Measurements from ENCODE around the gene PIKFYVE. TPM values are rescaled to one million over a fixed set of nuclear protein-coding genes. Genes with fewer than 3 reads are reported as not detected.

PIKFYVE gene
- total and polyA plus RNA-seq, 11 donors, result 4.2 to 31.4 (median 20.2) TPM

DNA sequence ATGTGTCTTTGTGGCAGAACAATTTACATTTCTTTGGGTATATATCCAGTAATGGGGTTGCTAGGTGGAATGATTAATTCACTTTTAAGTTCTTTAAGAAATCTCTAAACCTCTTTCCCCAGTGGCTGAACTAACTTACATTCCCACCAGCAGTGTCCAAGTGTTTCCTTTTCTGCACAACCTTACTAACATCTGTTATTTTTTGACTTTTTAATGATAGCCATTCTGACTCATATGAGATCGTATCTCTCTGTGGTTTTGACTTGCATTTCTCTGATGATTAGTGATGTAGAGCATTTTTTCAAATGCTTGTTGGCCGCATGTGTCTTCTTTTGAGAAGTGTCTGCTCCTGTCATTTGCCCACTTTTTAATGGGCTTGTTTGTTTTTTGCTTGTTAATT lies 97.4 kb downstream of the PIKFYVE start:
- intact Hi-C loops (cut with DNase I), result no loop called here
- peaks cover 0 to 16% (median 0%) of the 10 kb centered on the region in 12 donors for H3K9me3 ChIP-seq
- H3K4me3 ChIP-seq, result no peak overlapping the region
- peaks cover 0 to 6% (median 0%) of the 10 kb centered on the region in 9 donors for H3K36me3 ChIP-seq
- H3K4me1 ChIP-seq, result no peaks in the 10 kb centered on the region
- ATAC-seq (no peak), DNase-seq (no peak)
- no peak for TF ChIP-seq POLR2A (IDR thresholded peaks at IDR 0.05)
- TF ChIP-seq, protein P1, sequence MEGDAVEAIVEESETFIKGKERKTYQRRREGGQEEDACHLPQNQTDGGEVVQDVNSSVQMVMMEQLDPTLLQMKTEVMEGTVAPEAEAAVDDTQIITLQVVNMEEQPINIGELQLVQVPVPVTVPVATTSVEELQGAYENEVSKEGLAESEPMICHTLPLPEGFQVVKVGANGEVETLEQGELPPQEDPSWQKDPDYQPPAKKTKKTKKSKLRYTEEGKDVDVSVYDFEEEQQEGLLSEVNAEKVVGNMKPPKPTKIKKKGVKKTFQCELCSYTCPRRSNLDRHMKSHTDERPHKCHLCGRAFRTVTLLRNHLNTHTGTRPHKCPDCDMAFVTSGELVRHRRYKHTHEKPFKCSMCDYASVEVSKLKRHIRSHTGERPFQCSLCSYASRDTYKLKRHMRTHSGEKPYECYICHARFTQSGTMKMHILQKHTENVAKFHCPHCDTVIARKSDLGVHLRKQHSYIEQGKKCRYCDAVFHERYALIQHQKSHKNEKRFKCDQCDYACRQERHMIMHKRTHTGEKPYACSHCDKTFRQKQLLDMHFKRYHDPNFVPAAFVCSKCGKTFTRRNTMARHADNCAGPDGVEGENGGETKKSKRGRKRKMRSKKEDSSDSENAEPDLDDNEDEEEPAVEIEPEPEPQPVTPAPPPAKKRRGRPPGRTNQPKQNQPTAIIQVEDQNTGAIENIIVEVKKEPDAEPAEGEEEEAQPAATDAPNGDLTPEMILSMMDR (IDR thresholded peaks at IDR 0.05), result no peak
- WGBS, 4 donors, result 71 to 81% (median 73%) methylated on average over 2 of the region's 2 CpGs
- H3K27me3 ChIP-seq, result no peaks in the 10 kb centered on the region
- H3K27ac ChIP-seq, result no peak overlapping the region

DNA sequence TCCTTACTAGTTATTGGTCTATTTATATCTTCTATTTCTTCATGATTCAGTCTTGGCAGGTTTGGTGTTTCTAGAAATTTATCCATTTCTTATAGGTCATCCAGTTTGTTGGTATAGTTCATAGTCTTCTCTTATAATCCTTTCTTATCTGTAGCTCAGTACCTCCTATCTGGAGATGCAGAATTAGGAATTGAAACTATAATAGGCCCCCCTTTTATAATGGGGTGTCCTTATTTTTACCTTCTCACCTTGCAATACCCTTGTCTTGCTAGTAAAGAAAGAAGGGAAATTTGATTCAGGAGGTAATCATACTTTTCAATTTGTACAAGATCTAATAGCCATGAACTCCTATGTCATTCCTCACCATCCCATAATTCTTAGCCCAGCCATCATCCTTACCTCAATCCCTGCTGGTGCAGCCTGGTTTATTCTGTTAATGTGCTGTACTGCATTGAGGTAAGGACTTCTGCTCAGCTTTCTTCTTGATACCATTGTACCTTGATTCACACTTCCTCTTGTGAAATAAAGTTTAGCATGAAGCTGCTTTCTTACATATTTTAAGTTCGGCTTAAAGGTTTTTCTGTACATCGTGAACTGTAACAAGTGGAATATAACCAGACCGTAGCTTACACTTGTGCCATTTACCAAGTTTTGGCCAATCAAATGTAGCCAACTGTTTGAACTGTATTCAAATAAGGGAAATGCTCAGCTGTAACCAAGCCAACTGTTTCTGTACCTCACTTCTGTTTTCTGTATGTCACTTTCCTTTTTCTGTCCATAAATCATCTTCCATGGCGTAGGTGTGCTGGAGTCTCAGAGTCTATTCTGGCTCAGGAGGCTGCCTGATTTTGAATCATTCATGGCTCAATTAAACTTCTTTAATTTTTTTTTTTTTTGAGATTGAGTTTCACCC lies 100.4 kb downstream of the PIKFYVE start:
- WGBS, 4 donors, result 82 to 89% (median 88%) methylated on average over 4 of the region's 4 CpGs
- Histone ChIP-seq H3K4me1 (peaks cover 0 to 4% (median 0%) of the 10 kb centered on the region in 12 donors), H3K4me3 (no peak overlapping the region), H3K27ac (no peak overlapping the region), H3K9me3 (peaks cover 0 to 16% (median 0%) of the 10 kb centered on the region in 12 donors), H3K27me3 (no peaks in the 10 kb centered on the region), H3K36me3 (no peaks in the 10 kb centered on the region)
- intact Hi-C loops (cut with DNase I), result no loop called here
- DNase-seq (no peak), ATAC-seq (no peak)
- TF ChIP-seq, protein P1 (IDR thresholded peaks at IDR 0.05), result no peak
- TF ChIP-seq POLR2A (IDR thresholded peaks at IDR 0.05), result no peak

DNA sequence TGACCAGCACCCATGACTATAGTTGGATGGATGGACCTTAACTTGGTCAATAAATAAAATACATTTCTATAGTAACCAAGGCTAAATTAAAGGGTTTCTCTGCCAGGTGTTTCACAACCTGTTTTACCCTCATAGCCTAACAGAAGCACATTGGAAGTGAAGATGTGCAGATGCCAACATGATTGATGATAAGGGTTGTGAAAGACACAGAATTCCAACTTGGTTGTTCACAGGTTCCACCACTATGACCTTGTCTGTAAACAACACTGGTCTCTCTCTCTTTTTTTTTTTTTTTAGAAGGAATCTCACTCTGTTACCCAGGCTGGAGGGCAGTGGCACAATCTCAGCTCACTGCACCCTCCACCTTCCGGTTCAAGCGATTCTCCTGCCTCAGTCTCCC lies 103.0 kb downstream of the PIKFYVE start:
- DNase-seq (no peak), ATAC-seq (no peak)
- Histone ChIP-seq H3K27me3 (no peaks in the 10 kb centered on the region), H3K36me3 (no peaks in the 10 kb centered on the region), H3K9me3 (peaks cover 0 to 15% (median 0%) of the 10 kb centered on the region in 12 donors), H3K4me3 (no peak overlapping the region), H3K27ac (no peak overlapping the region), H3K4me1 (peaks cover 0 to 4% (median 0%) of the 10 kb centered on the region in 12 donors)
- intact Hi-C loops (cut with DNase I), result no loop called here
- WGBS, 4 donors, result 93 to 97% (median 94%) methylated on average over 2 of the region's 2 CpGs
- no peak for TF ChIP-seq POLR2A (IDR thresholded peaks at IDR 0.05)
- TF ChIP-seq, protein P1 (IDR thresholded peaks at IDR 0.05), result no peak

DNA sequence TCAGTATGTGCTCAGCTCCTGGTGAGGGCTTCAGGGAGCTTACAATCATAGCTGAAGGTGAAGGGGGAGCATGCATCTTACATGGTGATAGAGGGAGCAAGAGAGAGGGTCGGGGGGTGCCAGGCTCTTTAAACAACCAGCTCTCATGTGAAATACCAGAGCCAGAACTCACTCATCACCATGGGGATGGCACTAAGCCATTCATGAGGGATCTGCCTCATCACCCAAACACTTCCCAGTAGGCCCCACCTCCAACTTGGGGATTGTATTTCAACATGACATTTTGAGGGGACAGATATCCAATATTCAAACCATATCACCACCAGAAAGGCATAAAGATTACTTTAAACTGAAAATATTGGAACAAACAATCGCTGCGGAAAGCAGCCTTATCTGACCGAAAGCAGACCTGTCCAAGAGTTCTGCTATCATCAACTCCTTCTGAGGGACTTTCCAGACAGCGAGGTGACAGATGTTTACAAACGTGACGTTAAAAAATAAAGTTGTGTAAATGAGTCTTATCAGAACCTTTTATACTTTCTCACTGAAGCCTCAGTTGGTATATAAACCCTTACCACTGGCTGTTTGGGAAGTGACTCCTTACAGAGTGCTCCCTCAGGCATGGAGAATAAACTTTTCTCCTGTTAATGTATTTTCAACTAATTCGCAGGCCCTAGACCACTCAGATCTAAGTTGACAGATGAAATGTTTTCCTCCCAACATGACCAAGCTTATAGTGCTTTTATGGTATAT lies 105.0 kb downstream of the PIKFYVE start:
- WGBS, 4 donors, result 56 to 69% (median 58%) methylated on average over 8 of the region's 8 CpGs
- Histone ChIP-seq H3K36me3 (no peaks in the 10 kb centered on the region), H3K27me3 (peaks cover 0 to 2% (median 0%) of the 10 kb centered on the region in 9 donors), H3K4me3 (no peak overlapping the region), H3K27ac (no peak overlapping the region), H3K9me3 (no peaks in the 10 kb centered on the region), H3K4me1 (peaks cover 0 to 4% (median 0%) of the 10 kb centered on the region in 12 donors)
- no peak for DNase-seq
- intact Hi-C loops (cut with DNase I), result no loop called here
- ATAC-seq, result no peak
- TF ChIP-seq POLR2A (IDR thresholded peaks at IDR 0.05), result no peak
- TF ChIP-seq, protein P1 (IDR thresholded peaks at IDR 0.05), result no peak

Data from heart left ventricle (tissue), 16 donors.